Calu3 (cell line): ENCODE results near the gene CAMK1D. TPM values are rescaled to one million over a fixed set of nuclear protein-coding genes. Genes with fewer than 3 reads are reported as not detected.

ENCODE experiments used
- BruUV-seq: library from RNA; stranded (reverse); fragments of 400-500 nt; replicated peaks from 2 replicates; lab custom pipeline; 2021; lab: Mats Ljungman, UMichigan
- CTCF ChIA-PET: fragments of 300-600 bp; sonication (Branson Sonifier 250); formaldehyde crosslinking; loops from one replicate; lab custom pipeline; 2022; ENCODE audit warnings: antibody characterized with exemption; lab: Charles Lee
- DNase-seq: peaks from one replicate; pipeline ENCODE4 v3.0.0; 2022
- H3K27ac Mint-ChIP-seq: one replicate; pipeline ENCODE4 v1.8.0; 2022; ENCODE audit warnings: mixed read lengths; ENCODE audit not compliant: unreplicated experiment
- H3K27me3 Mint-ChIP-seq: one replicate; pipeline ENCODE4 v1.8.0; 2022; ENCODE audit warnings: mixed read lengths; ENCODE audit not compliant: unreplicated experiment
- H3K36me3 Mint-ChIP-seq: one replicate; pipeline ENCODE4 v1.8.0; 2022; ENCODE audit warnings: mild to moderate bottlenecking, moderate library complexity, mixed read lengths; ENCODE audit not compliant: insufficient read depth, unreplicated experiment
- H3K4me1 Mint-ChIP-seq: one replicate; pipeline ENCODE4 v1.8.0; 2022; ENCODE audit warnings: mild to moderate bottlenecking, low read depth, mixed read lengths; ENCODE audit not compliant: unreplicated experiment
- H3K4me3 Mint-ChIP-seq: one replicate; pipeline ENCODE4 v1.8.0; 2022; ENCODE audit warnings: mild to moderate bottlenecking, low read depth, moderate library complexity, mixed read lengths; ENCODE audit not compliant: unreplicated experiment
- H3K9me3 Mint-ChIP-seq: one replicate; pipeline ENCODE4 v1.8.0; 2022; ENCODE audit warnings: low read depth, mixed read lengths; ENCODE audit not compliant: unreplicated experiment
- CTCF ChIP-seq: fragments of 200-600 bp; IDR thresholded peaks from one replicate; pipeline ENCODE4 v1.8.0; 2022; ENCODE audit warnings: antibody characterized with exemption; ENCODE audit not compliant: unreplicated experiment
- intact Hi-C: fragments of 100-400 bp; cut with micrococcal nuclease; formaldehyde crosslinking; loops from one replicate; pipeline ENCODE4 v1.10.0; 2022; ENCODE audit not compliant: unreplicated experiment
- total RNA-seq: library from RNA; stranded (reverse); gene quantifications from 2 replicates; pipeline ENCODE4 v1.2.3, GENCODE V29; 2022

CAMK1D gene
- total RNA-seq, 1 experiment from 2014 or later, result 2.6 TPM

GRCh38 chr10:12681252-12681651 is 331.9 kb downstream of the CAMK1D start:
- intact Hi-C loops, result no loop called here
- TF ChIP-seq CTCF, result no peak
- BruUV-seq, result no TSS peak
- no peaks in the 10 kb centered on the region for H3K9me3 Mint-ChIP-seq
- H3K4me3 Mint-ChIP-seq, result no peak overlapping the region
- H3K27ac Mint-ChIP-seq, result no peak overlapping the region
- peaks cover 51% of the 10 kb centered on the region for H3K27me3 Mint-ChIP-seq
- H3K4me1 Mint-ChIP-seq, result no peaks in the 10 kb centered on the region
- H3K36me3 Mint-ChIP-seq, result no peaks in the 10 kb centered on the region
- CTCF ChIA-PET, result interaction anchor here (1.5 kb wide), 1 partner anchor 18 kb away, joined by 7 read pairs; no protein-coding TSS in a partner anchor
- DNase-seq, result no peak

GRCh38 chr10:12684784-12685183 is 335.4 kb downstream of the CAMK1D start:
- H3K9me3 Mint-ChIP-seq, result no peaks in the 10 kb centered on the region
- H3K36me3 Mint-ChIP-seq, result no peaks in the 10 kb centered on the region
- DNase-seq, result no peak
- H3K4me3 Mint-ChIP-seq, result no peak overlapping the region
- CTCF ChIA-PET, result no interaction called here
- intact Hi-C loops, result no loop called here
- no peak for TF ChIP-seq CTCF
- BruUV-seq, result no TSS peak
- H3K27ac Mint-ChIP-seq, result no peak overlapping the region
- peaks cover 51% of the 10 kb centered on the region for H3K27me3 Mint-ChIP-seq
- H3K4me1 Mint-ChIP-seq, result no peaks in the 10 kb centered on the region

GRCh38 chr10:12685261-12686058 is 336.1 kb downstream of the CAMK1D start:
- TF ChIP-seq CTCF, result no peak
- Mint-ChIP-seq H3K36me3 (no peaks in the 10 kb centered on the region), H3K4me3 (no peak overlapping the region), H3K4me1 (no peaks in the 10 kb centered on the region), H3K27me3 (peaks cover 51% of the 10 kb centered on the region), H3K27ac (no peak overlapping the region), H3K9me3 (no peaks in the 10 kb centered on the region)
- DNase-seq, result no peak
- intact Hi-C loops, result no loop called here
- CTCF ChIA-PET, result no interaction called here
- no TSS peak for BruUV-seq

- no peaks in the 10 kb centered on the region for H3K9me3 Mint-ChIP-seq
- intact Hi-C loops, result no loop called here
Observed at GRCh38 chr10:12687996-12688395, 338.6 kb downstream of the CAMK1D start.

More at GRCh38 chr10:12687996-12688395, 338.6 kb downstream of the CAMK1D start:
- no peaks in the 10 kb centered on the region for H3K4me1 Mint-ChIP-seq
- CTCF ChIA-PET, result no interaction called here
- no TSS peak for BruUV-seq
- peaks cover 40% of the 10 kb centered on the region for H3K27me3 Mint-ChIP-seq
- H3K36me3 Mint-ChIP-seq, result no peaks in the 10 kb centered on the region
- DNase-seq, result no peak
- no peak overlapping the region for H3K27ac Mint-ChIP-seq
- no peak for TF ChIP-seq CTCF
- H3K4me3 Mint-ChIP-seq, result no peak overlapping the region
